Measurements from ENCODE around the gene CTSC.

The CTSC gene

DNA sequence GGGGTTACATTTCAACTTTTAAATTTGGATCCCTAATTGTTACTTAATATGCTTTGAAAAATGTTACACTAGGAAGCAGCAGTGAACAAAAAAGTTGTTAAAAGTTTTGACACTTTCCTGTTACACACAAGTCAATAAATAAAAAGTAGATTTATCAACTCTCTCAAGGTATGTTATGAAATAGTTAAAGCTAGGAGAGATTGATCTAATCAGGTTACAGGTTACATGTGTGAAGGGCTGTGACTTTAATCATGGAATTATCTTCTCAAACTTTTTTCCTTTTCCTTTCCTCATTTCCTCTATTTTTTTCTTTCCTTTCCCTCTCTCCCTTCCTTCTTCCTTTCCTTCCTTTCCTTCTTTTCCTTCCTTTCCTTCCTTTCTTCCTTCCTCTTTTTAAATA is 85.3 kb downstream of the CTSC start:
- TF ChIP-seq GATA2 (IDR thresholded peaks at IDR 0.05; ENCODE audit: low read depth, low read length): no peak
- TF ChIP-seq GATA3 (IDR thresholded peaks at IDR 0.05; ENCODE audit: low read depth, low read length): no peak

- TF ChIP-seq GATA2 (IDR thresholded peaks at IDR 0.05; ENCODE audit: low read depth, low read length): no peak
- TF ChIP-seq GATA3 (IDR thresholded peaks at IDR 0.05; ENCODE audit: low read depth, low read length): no peak
Measured at GRCh38 chr11:88250566-88251242, 86.8 kb downstream of the CTSC start.

GRCh38 chr11:88249706-88250105 is 87.8 kb downstream of the CTSC start:
- TF ChIP-seq GATA2 (IDR thresholded peaks at IDR 0.05; ENCODE audit: low read depth, low read length): no peak
- no peak for TF ChIP-seq GATA3 (IDR thresholded peaks at IDR 0.05; ENCODE audit: low read depth, low read length)

GRCh38 chr11:88246696-88247095 is 90.8 kb downstream of the CTSC start:
- no peak for TF ChIP-seq GATA3 (IDR thresholded peaks at IDR 0.05; ENCODE audit: low read depth, low read length)
- TF ChIP-seq GATA2 (IDR thresholded peaks at IDR 0.05; ENCODE audit: low read depth, low read length): no peak
